Gastroesophageal sphincter (tissue), 3 donors: ENCODE measurements around the gene HNF4A.

Source experiments
- CTCF ChIP-seq, 4 experiments: fragments of 200-600 bp in 2 of 4; fragments of 450-650 bp in 2 of 4; sonication (generic) in 1 of 4; IDR thresholded peaks; one replicate each; pipeline ENCODE4 v1.5.1; 2017 to 2019; ENCODE audit warnings: antibody characterized with exemption in 4 of 4, mild to moderate bottlenecking in 2 of 4, moderate library complexity in 2 of 4
- POLR2A ChIP-seq, 2 donors: fragments of 450-650 bp; IDR thresholded peaks; one replicate each; pipeline ENCODE4 v1.6.1; 2017; ENCODE audit warnings: antibody characterized with exemption in 2 of 2, mild to moderate bottlenecking in 2 of 2, moderate library complexity in 1 of 2
- POLR2AphosphoS5 ChIP-seq: sonication (generic); formaldehyde crosslinking; IDR thresholded peaks from one replicate; pipeline ENCODE4 v1.6.1; 2017; ENCODE audit warnings: antibody characterized with exemption

GRCh38 chr20:44420497-44420896 lies 65.0 kb downstream of the HNF4A start:
- TF ChIP-seq POLR2AphosphoS5 (no peak), CTCF (IDR thresholded peaks at IDR 0.05) (no peak), POLR2A (IDR thresholded peaks at IDR 0.05) (no peak)
